Retinal pigment epithelial cell (primary cell): ENCODE data around the gene COPS9.

Experiments
- DNase-seq: peaks from one replicate; pipeline ENCODE4 v3.0.0-alpha.2; 2010; ENCODE audit warnings: low read depth
- H3K4me3 ChIP-seq: 2 replicates; pipeline ENCODE4 v1.5.1; 2011; ENCODE audit warnings: mild to moderate bottlenecking, low read length, control low read depth, moderate library complexity
- TF ChIP-seq, protein P1 (sequence below): conservative IDR thresholded peaks from 2 replicates; pipeline ENCODE4 v1.5.1; 2011; ENCODE audit warnings: low read depth, low read length, control low read depth, inconsistent platforms

Gene COPS9

DNA sequence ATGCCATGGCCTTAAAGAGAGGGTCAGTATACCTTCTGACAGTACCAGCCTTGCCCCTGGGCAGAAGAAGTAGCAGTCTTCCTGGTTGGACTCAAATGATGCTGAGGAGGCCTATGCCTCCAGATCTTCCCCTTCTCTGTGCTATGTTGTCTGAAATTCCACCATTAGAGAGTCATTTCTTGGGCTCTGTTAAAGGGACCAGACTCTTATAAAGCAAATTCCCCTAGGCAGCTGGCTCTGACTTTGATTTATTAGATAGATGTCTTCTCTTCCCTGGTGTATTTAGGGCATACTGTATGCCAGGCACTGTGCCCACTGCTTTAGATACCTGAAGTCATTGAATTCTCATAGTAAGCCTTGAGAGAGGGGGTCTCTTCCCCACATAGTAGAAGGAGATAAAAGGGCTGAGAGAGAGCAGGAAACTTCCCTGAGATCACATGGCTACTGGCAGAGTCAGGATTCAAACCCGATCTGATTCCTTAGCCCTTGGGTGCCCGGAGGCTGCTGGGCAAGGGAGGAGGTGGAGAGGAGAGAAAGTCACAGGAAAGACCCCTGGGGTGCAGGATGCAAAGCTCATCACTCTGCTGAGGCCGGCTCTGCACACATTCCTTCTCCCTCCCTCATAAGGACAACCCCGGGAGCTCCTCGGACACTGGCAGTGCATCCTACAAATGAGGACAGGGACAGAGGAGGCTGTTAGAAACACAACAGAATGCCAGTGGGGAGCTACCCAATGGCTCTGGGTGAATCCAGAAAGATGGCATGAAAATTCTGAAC is 23.0 kb downstream of the COPS9 start:
- TF ChIP-seq, protein P1, sequence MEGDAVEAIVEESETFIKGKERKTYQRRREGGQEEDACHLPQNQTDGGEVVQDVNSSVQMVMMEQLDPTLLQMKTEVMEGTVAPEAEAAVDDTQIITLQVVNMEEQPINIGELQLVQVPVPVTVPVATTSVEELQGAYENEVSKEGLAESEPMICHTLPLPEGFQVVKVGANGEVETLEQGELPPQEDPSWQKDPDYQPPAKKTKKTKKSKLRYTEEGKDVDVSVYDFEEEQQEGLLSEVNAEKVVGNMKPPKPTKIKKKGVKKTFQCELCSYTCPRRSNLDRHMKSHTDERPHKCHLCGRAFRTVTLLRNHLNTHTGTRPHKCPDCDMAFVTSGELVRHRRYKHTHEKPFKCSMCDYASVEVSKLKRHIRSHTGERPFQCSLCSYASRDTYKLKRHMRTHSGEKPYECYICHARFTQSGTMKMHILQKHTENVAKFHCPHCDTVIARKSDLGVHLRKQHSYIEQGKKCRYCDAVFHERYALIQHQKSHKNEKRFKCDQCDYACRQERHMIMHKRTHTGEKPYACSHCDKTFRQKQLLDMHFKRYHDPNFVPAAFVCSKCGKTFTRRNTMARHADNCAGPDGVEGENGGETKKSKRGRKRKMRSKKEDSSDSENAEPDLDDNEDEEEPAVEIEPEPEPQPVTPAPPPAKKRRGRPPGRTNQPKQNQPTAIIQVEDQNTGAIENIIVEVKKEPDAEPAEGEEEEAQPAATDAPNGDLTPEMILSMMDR: no peak
- no peak overlapping the region for H3K4me3 ChIP-seq
- DNase-seq: no peak

DNA sequence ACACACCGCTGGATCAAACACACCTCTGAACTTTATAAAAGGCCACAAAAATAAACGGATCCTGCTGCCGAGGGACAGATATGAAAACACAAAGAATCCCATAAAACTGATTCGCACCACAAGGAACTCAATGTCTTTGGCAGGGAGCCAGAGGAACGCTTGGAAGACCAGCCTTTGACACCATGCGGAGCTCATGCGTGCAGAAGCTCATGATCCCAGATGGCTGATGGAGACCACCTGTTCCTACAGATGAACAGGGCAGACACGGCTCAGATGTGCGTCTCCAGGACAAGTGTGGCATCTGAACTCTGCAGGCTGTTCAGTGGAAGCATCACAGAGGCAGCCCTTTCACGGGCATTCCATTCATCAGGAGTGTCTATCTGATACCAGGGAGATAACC is 24.9 kb downstream of the COPS9 start:
- no peak for DNase-seq
- TF ChIP-seq, protein P1: no peak

GRCh38 chr2:240109386-240109785 is 26.7 kb downstream of the COPS9 start:
- DNase-seq: no peak
- no peak overlapping the region for H3K4me3 ChIP-seq
- TF ChIP-seq, protein P1: no peak

More for the DNA sequence above, 24.9 kb downstream of the COPS9 start:
- H3K4me3 ChIP-seq: no peak overlapping the region

- H3K4me3 ChIP-seq: no peak overlapping the region
- no peak for DNase-seq
- TF ChIP-seq, protein P1: no peak
These were observed 28.7 kb downstream of the COPS9 start for GRCh38 chr2:240107477-240107796.

DNA sequence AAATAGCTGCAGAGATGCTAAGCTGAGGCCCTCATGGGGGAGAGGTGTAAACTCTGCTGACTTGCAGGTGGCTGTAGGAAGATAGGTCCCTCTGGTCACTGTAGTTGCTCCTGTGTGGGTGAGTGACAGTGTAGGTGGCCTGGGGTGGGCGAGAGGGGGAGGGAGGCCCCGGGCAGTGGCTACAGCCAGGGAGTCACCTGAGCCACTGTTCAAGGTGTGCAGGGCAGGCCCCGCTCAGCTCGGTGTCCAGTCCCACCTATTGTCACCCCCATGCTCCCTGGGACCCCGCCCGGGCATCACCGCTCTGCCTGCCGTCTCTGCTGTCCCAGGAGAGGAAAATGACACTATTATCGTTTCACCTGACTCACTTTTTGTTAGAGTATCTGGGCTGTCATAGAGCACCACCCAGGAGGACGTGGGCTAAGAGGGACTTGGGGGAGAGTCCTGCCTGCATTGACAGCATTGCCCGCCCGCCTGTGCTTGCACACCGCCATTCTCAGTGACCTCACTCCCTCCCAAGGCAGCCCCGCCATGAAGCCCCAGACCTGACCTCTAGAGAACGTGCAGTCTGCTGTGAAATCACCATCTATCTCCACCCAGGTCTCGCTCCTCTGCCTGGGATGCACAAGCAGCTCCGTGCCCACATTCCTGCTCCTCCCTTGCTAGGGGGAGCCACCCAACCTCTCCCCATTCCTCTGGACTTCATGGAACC is 29.2 kb downstream of the COPS9 start:
- H3K4me3 ChIP-seq: no peak overlapping the region
- TF ChIP-seq, protein P1: no peak
- no peak for DNase-seq

- DNase-seq: no peak
- H3K4me3 ChIP-seq: no peak overlapping the region
- TF ChIP-seq, protein P1: no peak
These were observed 30.1 kb downstream of the COPS9 start for GRCh38 chr2:240105982-240106381.

DNA sequence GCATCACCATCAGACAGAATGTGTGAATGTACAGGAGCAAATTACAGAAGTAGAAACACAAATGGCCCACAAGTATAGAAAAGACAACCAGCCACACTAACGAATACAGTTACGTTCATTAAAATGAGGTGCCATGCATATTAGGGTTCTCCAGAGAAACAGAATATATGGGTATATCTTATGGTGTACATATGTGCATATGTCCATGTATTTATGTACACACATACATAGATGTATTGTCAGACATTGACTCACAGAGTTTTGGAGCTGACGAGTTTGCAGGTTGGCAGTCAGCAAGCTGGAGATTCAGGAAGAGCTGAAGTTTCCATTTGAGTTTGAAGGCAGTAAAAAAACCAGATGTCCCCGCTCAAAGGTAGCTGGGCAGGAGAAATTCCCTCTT is 33.0 kb downstream of the COPS9 start:
- no peak overlapping the region for H3K4me3 ChIP-seq
- TF ChIP-seq, protein P1: no peak
- no peak for DNase-seq
